CD4-positive, alpha-beta T cell treated with Interferon gamma for 1 hour (primary cell): ENCODE measurements around the gene FRMD4A.

Experiments
- DNase-seq: peaks from one replicate; pipeline ENCODE4 v3.0.0-alpha.2; 2020

The FRMD4A gene

GRCh38 chr10:13654846-13655245 lies 675.9 kb downstream of the FRMD4A start:
- no peak for DNase-seq

- no peak for DNase-seq
Measured at GRCh38 chr10:13654118-13654830, 676.5 kb downstream of the FRMD4A start.

GRCh38 chr10:13652860-13653259 lies 677.9 kb downstream of the FRMD4A start:
- DNase-seq: no peak

GRCh38 chr10:13651969-13652720 lies 678.6 kb downstream of the FRMD4A start:
- no peak for DNase-seq

GRCh38 chr10:13650961-13651360 lies 679.8 kb downstream of the FRMD4A start:
- DNase-seq: no peak

- DNase-seq: no peak
Measured at GRCh38 chr10:13649844-13650520, 680.7 kb downstream of the FRMD4A start.

GRCh38 chr10:13648425-13648824 lies 682.3 kb downstream of the FRMD4A start:
- no peak for DNase-seq

- DNase-seq: no peak
Measured at GRCh38 chr10:13644866-13645265, 685.9 kb downstream of the FRMD4A start.

GRCh38 chr10:13643016-13643415 lies 687.7 kb downstream of the FRMD4A start:
- DNase-seq: no peak

GRCh38 chr10:13642293-13642692 lies 688.4 kb downstream of the FRMD4A start:
- no peak for DNase-seq

GRCh38 chr10:13637894-13638293 lies 692.8 kb downstream of the FRMD4A start:
- DNase-seq: no peak

- DNase-seq: no peak
Measured at GRCh38 chr10:13637303-13637856, 693.3 kb downstream of the FRMD4A start.

- no peak for DNase-seq
Measured at GRCh38 chr10:13636776-13637175, 693.9 kb downstream of the FRMD4A start.

GRCh38 chr10:13634207-13634606 lies 696.5 kb downstream of the FRMD4A start:
- no peak for DNase-seq

GRCh38 chr10:13633689-13634088 lies 697.0 kb downstream of the FRMD4A start:
- DNase-seq: no peak

- no peak for DNase-seq
Measured at GRCh38 chr10:13632884-13633440, 697.8 kb downstream of the FRMD4A start.

GRCh38 chr10:13632440-13632839 lies 698.3 kb downstream of the FRMD4A start:
- no peak for DNase-seq

- peak; percentile 2 for DNase-seq
Measured at GRCh38 chr10:13631594-13631993, 699.1 kb downstream of the FRMD4A start.

GRCh38 chr10:13630231-13630630 lies 700.5 kb downstream of the FRMD4A start:
- no peak for DNase-seq

- DNase-seq: no peak
Measured at GRCh38 chr10:13629116-13629515, 701.6 kb downstream of the FRMD4A start.

- DNase-seq: no peak
Measured at GRCh38 chr10:13628661-13629060, 702.1 kb downstream of the FRMD4A start.

- DNase-seq: no peak
Measured at GRCh38 chr10:13627459-13628310, 703.0 kb downstream of the FRMD4A start.
